IMR-90 (cell line): Measurements from ENCODE around the gene RFC2. TPM values are rescaled to one million over a fixed set of nuclear protein-coding genes. Genes with fewer than 3 reads are reported as not detected.

Experiments
- ATAC-seq: fragments of 200-7000 bp; cut with Tn5 transposase; 2 replicates; pipeline ENCODE4 v1.9.1; 2020; ENCODE audit warnings: low read depth, mild to moderate bottlenecking, moderate library complexity
- BruUV-seq: library from RNA; stranded (reverse); fragments of 400-500 nt; replicated peaks from 2 replicates; lab custom pipeline; 2021; lab: Mats Ljungman, UMichigan
- CTCF ChIA-PET: fragments of 300-600 bp; formaldehyde crosslinking; extraction: SDS; loops from one replicate; lab custom pipeline; 2021; ENCODE audit warnings: antibody characterized with exemption; lab: Yijun Ruan, JAX
- POLR2A ChIA-PET: fragments of 300-600 bp; sonication (Branson Sonifier 250); formaldehyde crosslinking; loops from one replicate; lab custom pipeline; 2022; ENCODE audit warnings: antibody characterized with exemption; ENCODE audit not compliant: unreplicated experiment; lab: Charles Lee
- DNase-seq: peaks from one replicate; pipeline ENCODE4 v3.0.0; 2013
- H2AFZ ChIP-seq: replicated peaks from 2 replicates; pipeline ENCODE3; 2013; ENCODE audit warnings: low read length, mild to moderate bottlenecking; ENCODE audit not compliant: poor library complexity
- H2AK5ac ChIP-seq: 2 replicates; pipeline ENCODE4 v1.6.1; 2013; ENCODE audit warnings: low read depth, low read length, inconsistent platforms
- H2AK9ac ChIP-seq: replicated peaks from 2 replicates; pipeline ENCODE3; 2013; ENCODE audit warnings: mild to moderate bottlenecking, low read depth, low read length, moderate library complexity; ENCODE audit not compliant: poor library complexity
- H2BK120ac ChIP-seq: 2 replicates; pipeline ENCODE4 v1.6.1; 2013; ENCODE audit warnings: low read depth, low read length, inconsistent platforms
- H2BK15ac ChIP-seq: 3 replicates; pipeline ENCODE4 v1.6.1; 2013; ENCODE audit warnings: low read depth, low read length, inconsistent platforms
- H2BK20ac ChIP-seq: 2 replicates; pipeline ENCODE4 v1.6.1; 2013; ENCODE audit warnings: low read depth, mild to moderate bottlenecking, inconsistent platforms, low read length, moderate library complexity
- H2BK5ac ChIP-seq: 2 replicates; pipeline ENCODE4 v1.6.1; 2013; ENCODE audit warnings: mild to moderate bottlenecking, low read depth, low read length, inconsistent platforms; ENCODE audit not compliant: poor library complexity, severe bottlenecking
- H3K14ac ChIP-seq: replicated peaks from 2 replicates; pipeline ENCODE4 v1.6.1; 2013; ENCODE audit warnings: low read depth, low read length, inconsistent platforms
- H3K18ac ChIP-seq: 2 replicates; pipeline ENCODE4 v1.6.1; 2013; ENCODE audit warnings: low read depth, low read length, control low read depth
- H3K23ac ChIP-seq: 2 replicates; pipeline ENCODE4 v1.6.1; 2013; ENCODE audit warnings: low read depth, low read length, inconsistent platforms
- H3K27ac ChIP-seq: 2 replicates; pipeline ENCODE4 v1.5.1; 2013; ENCODE audit warnings: mild to moderate bottlenecking, control low read depth, low read length; ENCODE audit not compliant: insufficient read depth
- H3K27me3 ChIP-seq: 2 replicates; pipeline ENCODE4 v1.6.1; 2013; ENCODE audit warnings: low read length; ENCODE audit not compliant: control insufficient read depth, insufficient read depth
- H3K36me3 ChIP-seq: 2 replicates; pipeline ENCODE4 v1.6.1; 2013; ENCODE audit warnings: low read length, mixed read lengths; ENCODE audit not compliant: control insufficient read depth, insufficient read depth
- H3K4ac ChIP-seq: 2 replicates; pipeline ENCODE4 v1.6.1; 2013; ENCODE audit warnings: low read depth, low read length, inconsistent platforms
- H3K4me1 ChIP-seq: 2 replicates; pipeline ENCODE4 v1.6.1; 2013; ENCODE audit warnings: low read length, mixed read lengths; ENCODE audit not compliant: control insufficient read depth, insufficient read depth
- H3K4me2 ChIP-seq: 2 replicates; pipeline ENCODE4 v1.6.1; 2013; ENCODE audit warnings: low read depth, mild to moderate bottlenecking, control low read depth, low read length, moderate library complexity
- H3K4me3 ChIP-seq: 2 replicates; pipeline ENCODE4 v1.5.1; 2013; ENCODE audit warnings: low read depth, mild to moderate bottlenecking, control low read depth, low read length, moderate library complexity; ENCODE audit not compliant: insufficient read depth
- H3K56ac ChIP-seq: 2 replicates; pipeline ENCODE4 v1.6.1; 2013; ENCODE audit warnings: low read length, inconsistent platforms; ENCODE audit not compliant: insufficient read depth; ENCODE audit errors: extremely low read depth
- H3K79me1 ChIP-seq, 2 experiments: 2 replicates each; pipeline ENCODE4 v1.6.1; 2013; ENCODE audit warnings: low read length in 2 of 2, inconsistent platforms in 1 of 2, low read depth in 1 of 2
- H3K9ac ChIP-seq: 2 replicates; pipeline ENCODE4 v1.6.1; 2013; ENCODE audit warnings: low read depth, low read length, control low read depth
- H3K9me1 ChIP-seq: 2 replicates; pipeline ENCODE4 v1.6.1; 2013; ENCODE audit warnings: low read length, inconsistent platforms; ENCODE audit not compliant: insufficient read depth
- H3K9me3 ChIP-seq: 2 replicates; pipeline ENCODE4 v1.6.1; 2013; ENCODE audit warnings: low read length; ENCODE audit not compliant: control insufficient read depth, insufficient read depth
- H4K20me1 ChIP-seq: 2 replicates; pipeline ENCODE4 v1.6.1; 2013; ENCODE audit warnings: low read length, inconsistent platforms; ENCODE audit not compliant: insufficient read depth
- H4K5ac ChIP-seq: 2 replicates; pipeline ENCODE4 v1.6.1; 2013; ENCODE audit warnings: mild to moderate bottlenecking, low read depth, low read length, control low read depth
- H4K8ac ChIP-seq, 2 experiments: 2 replicates each; pipeline ENCODE4 v1.6.1; 2013; ENCODE audit warnings: low read depth in 2 of 2, low read length in 2 of 2, control low read depth in 1 of 2, inconsistent platforms in 1 of 2
- H4K91ac ChIP-seq: 2 replicates; pipeline ENCODE4 v1.6.1; 2013; ENCODE audit warnings: low read depth, low read length, inconsistent platforms; ENCODE audit not compliant: insufficient read depth
- BHLHE40 ChIP-seq: fragments of 150-350 bp; IDR thresholded peaks from 2 replicates; pipeline ENCODE4 v1.6.1; 2016; ENCODE audit warnings: mild to moderate bottlenecking, low read depth, low read length
- CEBPB ChIP-seq: IDR thresholded peaks from 2 replicates; pipeline ENCODE4 v1.6.1; 2012; ENCODE audit warnings: low read depth, low read length, improper control_type of control experiment
- CHD1 ChIP-seq: IDR thresholded peaks from 2 replicates; pipeline ENCODE4 v1.6.1; 2012; ENCODE audit warnings: low read depth, low read length, improper control_type of control experiment
- CTCF ChIP-seq: conservative IDR thresholded peaks from 2 replicates; pipeline ENCODE4 v1.5.1; 2012; ENCODE audit warnings: mild to moderate bottlenecking, low read depth, low read length, improper control_type of control experiment
- ELK1 ChIP-seq: fragments of 150-350 bp; IDR thresholded peaks from 2 replicates; pipeline ENCODE4 v1.6.1; 2016; ENCODE audit warnings: low read depth, mild to moderate bottlenecking, low read length, moderate library complexity, borderline replicate concordance
- FOS ChIP-seq: fragments of 150-350 bp; IDR thresholded peaks from 2 replicates; pipeline ENCODE4 v1.6.1; 2016; ENCODE audit warnings: low read depth, low read length
- MAFK ChIP-seq: IDR thresholded peaks from 2 replicates; pipeline ENCODE4 v1.6.1; 2012; ENCODE audit warnings: low read depth, low read length, improper control_type of control experiment
- MXI1 ChIP-seq: IDR thresholded peaks from 2 replicates; pipeline ENCODE4 v1.6.1; 2012; ENCODE audit warnings: low read depth, mild to moderate bottlenecking, low read length, moderate library complexity, borderline replicate concordance
- NFE2L2 ChIP-seq: fragments of 150-350 bp; IDR thresholded peaks from 2 replicates; pipeline ENCODE4 v1.6.1; 2016; ENCODE audit warnings: low read depth, mild to moderate bottlenecking, low read length
- POLR2A ChIP-seq: IDR thresholded peaks from 2 replicates; pipeline ENCODE4 v1.6.1; 2012; ENCODE audit warnings: mild to moderate bottlenecking, low read depth, low read length
- RAD21 ChIP-seq: IDR thresholded peaks from 2 replicates; pipeline ENCODE4 v1.6.1; 2012; ENCODE audit warnings: low read length, improper control_type of control experiment
- RCOR1 ChIP-seq: IDR thresholded peaks from 2 replicates; pipeline ENCODE4 v1.6.1; 2012; ENCODE audit warnings: mild to moderate bottlenecking, low read length, improper control_type of control experiment; ENCODE audit not compliant: insufficient replicate concordance
- RFX5 ChIP-seq: IDR thresholded peaks from 2 replicates; pipeline ENCODE4 v1.8.0; 2012; ENCODE audit warnings: low read depth, mild to moderate bottlenecking, low read length, moderate library complexity
- SMC3 ChIP-seq: fragments of 150-350 bp; IDR thresholded peaks from 2 replicates; pipeline ENCODE4 v1.6.1; 2016; ENCODE audit warnings: low read depth, mild to moderate bottlenecking, antibody characterized with exemption, low read length, moderate library complexity
- USF2 ChIP-seq: fragments of 150-350 bp; IDR thresholded peaks from 2 replicates; pipeline ENCODE4 v1.6.1; 2017; ENCODE audit warnings: mild to moderate bottlenecking, antibody characterized with exemption, low read length, low read depth
- WGBS, 2 experiments: methylation state at CpG; one replicate each; pipeline versions ENCODE4 v1.1.5 to v1.1.7; 2013; ENCODE audit warnings: missing lambda C conversion rate in 2 of 2; ENCODE audit not compliant: insufficient read length in 1 of 2; ENCODE audit errors: extremely low coverage in 2 of 2; 5-methylcytosine and 5-hydroxymethylcytosine counted together
- dilution Hi-C: fragments of 300-500 bp; cut with HindIII; formaldehyde crosslinking; loops from one replicate; pipeline ENCODE4 v1.14.3; 2018; ENCODE audit warnings: low sequenced_read_pairs; ENCODE audit not compliant: unreplicated experiment
- in situ Hi-C: fragments of 300-500 bp; cut with MboI; formaldehyde crosslinking; loops from 3 replicates; pipeline ENCODE4 v1.14.3; 2019; ENCODE audit warnings: low sequenced_read_pairs, inconsistent platforms, mixed read lengths
- intact Hi-C: fragments of 100-400 bp; cut with micrococcal nuclease; formaldehyde crosslinking; loops from 2 replicates; pipeline ENCODE4 v1.10.0; 2022
- polyA plus RNA-seq, 3 experiments: library from polyadenylated mRNA; depleted of rRNA; stranded (reverse); fragments of >200 nt; gene quantifications; 2 replicates each; pipeline ENCODE4 v1.2.3, GENCODE V29; 2012; ENCODE audit warnings: low replicate concordance in 1 of 3
- total RNA-seq: library from RNA; depleted of rRNA; stranded (reverse); fragments of >200 nt; gene quantifications from 2 replicates; pipeline ENCODE4 v1.2.3, GENCODE V29; 2012

Gene RFC2
- total and polyA plus RNA-seq, 2 of the 4 experiments (the other 2 are of a cell fraction), result 25.2 to 37.8 TPM

- Histone ChIP-seq H3K36me3 (no peaks in the 10 kb centered on the region), H3K9me1 (peaks cover 13% of the 10 kb centered on the region), H4K8ac (no peak overlapping the region), H3K4me1 (peaks cover 19% of the 10 kb centered on the region), H2AK5ac (peak overlapping the region; percentile 89), H3K9me3 (no peaks in the 10 kb centered on the region), H4K20me1 (peaks cover 26% of the 10 kb centered on the region), H3K18ac (no peak overlapping the region), H3K4me2 (no peak overlapping the region), H3K9ac (no peak overlapping the region), H2BK5ac (no peak overlapping the region), H3K27ac (no peak overlapping the region), H3K27me3 (no peaks in the 10 kb centered on the region), H3K4me3 (no peak overlapping the region), H2BK20ac (peak overlapping the region; percentile 72), H2AK9ac (no peak overlapping the region), H3K4ac (peak overlapping the region; percentile 65; the same call in 1 of the 2 replicates), H3K14ac (peak overlapping the region; percentile 94), H4K5ac (no peak overlapping the region), H3K23ac (peak overlapping the region; percentile 2; the same call in 1 of the 2 replicates), H2AFZ (no peak overlapping the region), H3K56ac (no peak overlapping the region), H3K79me1 (peaks cover 0 to 43% of the 10 kb centered on the region in 2 experiments; a peak in 3 of 4 replicates), H2BK120ac (peak overlapping the region; percentile 32; the same call in 1 of the 2 replicates), H4K91ac (peak overlapping the region; percentile 66; the same call in 1 of the 2 replicates), H2BK15ac (peak overlapping the region; percentile 28; the same call in 1 of the 3 replicates)
- dilution Hi-C loops (no loop called here), intact Hi-C loops (loop anchor here (1.0 kb wide), 1 partner anchor 17 kb away; no protein-coding TSS in a partner anchor), in situ Hi-C loops (no loop called here)
- ATAC-seq (no peak), DNase-seq (no peak)
- 100% methylated on average over 1 of the region's 7 CpGs; no CpG with 5 or more reads in 1 of the 2 experiments for WGBS, 2 experiments
- ChIA-PET POLR2A (no interaction called here), CTCF (interaction anchor here (1.2 kb wide), 1 partner anchor 260 kb away, joined by 3 read pairs; no protein-coding TSS in a partner anchor)
- no TSS peak for BruUV-seq
- TF ChIP-seq MAFK (no peak), RFX5 (no peak), CTCF (no peak), USF2 (no peak), POLR2A (no peak), SMC3 (no peak), CHD1 (no peak), RAD21 (no peak), RCOR1 (no peak), FOS (no peak), ELK1 (no peak), BHLHE40 (no peak), CEBPB (no peak), MXI1 (no peak), NFE2L2 (no peak)
Observed at GRCh38 chr7:74287303-74288033, 33.3 kb upstream of the RFC2 start.
